ENCODE data around the gene LRP5. TPM values are rescaled to one million over a fixed set of nuclear protein-coding genes. Genes with fewer than 3 reads are reported as not detected.

LRP5 gene
- total RNA-seq, 2 experiments from 2014 or later, result 2.0 to 2.9 TPM

GRCh38 chr11:68390315-68390714 lies 77.9 kb downstream of the LRP5 start:
- intact Hi-C loops (cut with DNase I, micrococcal nuclease), result no loop called here
- Histone ChIP-seq H3K36me3 (ENCODE audit: insufficient read depth, low read length) (no peaks in the 10 kb centered on the region), H3K9me3 (ENCODE audit: control insufficient read depth in 1 of 2, insufficient read depth in 1 of 2, low read length in 2 of 2) (peaks cover 0 to 14% of the 10 kb centered on the region in 2 experiments), H3K4me1 (ENCODE audit: insufficient read depth, low read length) (no peaks in the 10 kb centered on the region), H3K27me3 (ENCODE audit: control insufficient read depth in 1 of 2, insufficient read depth in 2 of 2, low read length in 2 of 2) (no peaks in the 10 kb centered on the region), H3K4me3 (ENCODE audit: low read length) (no peak overlapping the region), H3K27ac (ENCODE audit: low read depth in 1 of 2, low read length in 2 of 2) (no peak overlapping the region)
- Mint-ChIP-seq H3K4me3 (no peak overlapping the region), H3K9me3 (no peaks in the 10 kb centered on the region), H3K36me3 (ENCODE audit: low read depth) (no peaks in the 10 kb centered on the region), H3K27me3 (no peaks in the 10 kb centered on the region), H3K4me1 (ENCODE audit: low read depth) (no peaks in the 10 kb centered on the region), H3K27ac (no peak overlapping the region)
- TF ChIP-seq CTCF (IDR thresholded peaks at IDR 0.05), result no peak
- DNase-seq (no peak), ATAC-seq (ENCODE audit: poor library complexity) (no peak)
- POLR2A ChIA-PET, result no interaction called here
- CTCF ChIA-PET, result no interaction called here

GRCh38 chr11:68392822-68393221 lies 80.4 kb downstream of the LRP5 start:
- H3K27ac Mint-ChIP-seq, result no peak overlapping the region
- POLR2A ChIA-PET, result no interaction called here
- intact Hi-C loops (cut with DNase I, micrococcal nuclease), result no loop called here

GRCh38 chr11:68396516-68396915 lies 84.1 kb downstream of the LRP5 start:
- Mint-ChIP-seq H3K9me3 (no peaks in the 10 kb centered on the region), H3K36me3 (ENCODE audit: low read depth) (no peaks in the 10 kb centered on the region), H3K4me3 (no peak overlapping the region), H3K27me3 (no peaks in the 10 kb centered on the region), H3K27ac (no peak overlapping the region), H3K4me1 (ENCODE audit: low read depth) (no peaks in the 10 kb centered on the region)
- DNase-seq (no peak), ATAC-seq (ENCODE audit: poor library complexity) (no peak)
- H3K27me3 ChIP-seq (ENCODE audit: control insufficient read depth in 1 of 2, insufficient read depth in 2 of 2, low read length in 2 of 2), result no peaks in the 10 kb centered on the region
- no peaks in the 10 kb centered on the region for H3K9me3 ChIP-seq (ENCODE audit: control insufficient read depth in 1 of 2, insufficient read depth in 1 of 2, low read length in 2 of 2)
- no peaks in the 10 kb centered on the region for H3K4me1 ChIP-seq (ENCODE audit: insufficient read depth, low read length)
- H3K27ac ChIP-seq (ENCODE audit: low read depth in 1 of 2, low read length in 2 of 2), result no peak overlapping the region
- intact Hi-C loops (cut with DNase I, micrococcal nuclease), result no loop called here
- ChIA-PET CTCF (no interaction called here), POLR2A (no interaction called here)
- no peak for TF ChIP-seq CTCF (IDR thresholded peaks at IDR 0.05)
- H3K4me3 ChIP-seq (ENCODE audit: low read length), result no peak overlapping the region
- no peaks in the 10 kb centered on the region for H3K36me3 ChIP-seq (ENCODE audit: insufficient read depth, low read length)

More at GRCh38 chr11:68392822-68393221, 80.4 kb downstream of the LRP5 start:
- no peaks in the 10 kb centered on the region for H3K27me3 Mint-ChIP-seq
- Histone ChIP-seq H3K4me1 (ENCODE audit: insufficient read depth, low read length) (no peaks in the 10 kb centered on the region), H3K4me3 (ENCODE audit: low read length) (no peak overlapping the region), H3K9me3 (ENCODE audit: control insufficient read depth in 1 of 2, insufficient read depth in 1 of 2, low read length in 2 of 2) (peaks cover 0 to 5% of the 10 kb centered on the region in 2 experiments), H3K36me3 (ENCODE audit: insufficient read depth, low read length) (no peaks in the 10 kb centered on the region), H3K27me3 (ENCODE audit: control insufficient read depth in 1 of 2, insufficient read depth in 2 of 2, low read length in 2 of 2) (no peaks in the 10 kb centered on the region), H3K27ac (ENCODE audit: low read depth in 1 of 2, low read length in 2 of 2) (no peak overlapping the region)
- H3K9me3 Mint-ChIP-seq, result no peaks in the 10 kb centered on the region
- no peak for TF ChIP-seq CTCF (IDR thresholded peaks at IDR 0.05)
- no peak for ATAC-seq (ENCODE audit: poor library complexity)
- no peaks in the 10 kb centered on the region for H3K36me3 Mint-ChIP-seq (ENCODE audit: low read depth)
- H3K4me1 Mint-ChIP-seq (ENCODE audit: low read depth), result no peaks in the 10 kb centered on the region
- no peak overlapping the region for H3K4me3 Mint-ChIP-seq
- no peak for DNase-seq
- CTCF ChIA-PET, result no interaction called here
